HepG2 (cell line): ENCODE results near the gene INO80.

Source experiments
- AKNA ChIP-seq: sonication (generic); formaldehyde crosslinking; IDR thresholded peaks from 2 replicates; pipeline ENCODE4 v1.4.0; 2020; ENCODE audit warnings: missing genetic modification reagents, borderline replicate concordance
- NR2C2 ChIP-seq: sonication (generic); formaldehyde crosslinking; IDR thresholded peaks from 2 replicates; pipeline ENCODE4 v1.4.0; 2020; ENCODE audit warnings: missing genetic modification reagents, mild to moderate bottlenecking, moderate library complexity, borderline replicate concordance
- POLR2A ChIP-seq, 2 experiments: IDR thresholded peaks; 2 replicates each; pipeline ENCODE4 v1.6.1; 2011; ENCODE audit warnings: low read depth in 2 of 2, low read length in 2 of 2, mild to moderate bottlenecking in 1 of 2, moderate library complexity in 1 of 2; ENCODE audit not compliant: insufficient read depth in 1 of 2
- RAD21 ChIP-seq: fragments of 450-650 bp; formaldehyde crosslinking; IDR thresholded peaks from 2 replicates; pipeline ENCODE4 v1.5.0; 2020; ENCODE audit warnings: mild to moderate bottlenecking
- ZFP91 ChIP-seq: sonication (generic); formaldehyde crosslinking; IDR thresholded peaks from 2 replicates; pipeline ENCODE4 v1.9.0; 2022; ENCODE audit warnings: missing genetic modification reagents, mild to moderate bottlenecking, borderline replicate concordance
- ZZZ3 ChIP-seq: sonication (generic); formaldehyde crosslinking; IDR thresholded peaks from 2 replicates; pipeline ENCODE4 v1.4.0; 2020; ENCODE audit warnings: missing genetic modification reagents, mild to moderate bottlenecking, borderline replicate concordance

GRCh38 chr15:40953713-40954074, 162.4 kb downstream of the INO80 start:
- no peak for TF ChIP-seq POLR2A (IDR thresholded peaks at IDR 0.05; ENCODE audit: insufficient read depth in 1 of 2, low read depth in 2 of 2, low read length in 2 of 2)
- no peak for TF ChIP-seq ZZZ3 (CRISPR knock-in tag)
- no peak for TF ChIP-seq AKNA
- TF ChIP-seq NR2C2 (CRISPR knock-in tag) = no peak
- no peak for TF ChIP-seq RAD21
- TF ChIP-seq ZFP91 (CRISPR knock-in tag) = no peak
